T-helper 2 cell treated with Interferon-gamma antibody and Interleukin-4, amounts not matched to agents 100 ng/mL and 5 ng/mL, for 36 hours (primary cell): ENCODE results near the gene SH3PXD2A. TPM values are rescaled to one million over a fixed set of nuclear protein-coding genes. Genes with fewer than 3 reads are reported as not detected.
"Not testable (repeated sequence)": the region's sequence is repeated elsewhere in the genome, so short reads cannot be mapped to it uniquely, and the experiment has no call there.

Experiments
- intact Hi-C: fragments of 100-400 bp; cut with micrococcal nuclease; formaldehyde crosslinking; loops from one replicate; pipeline ENCODE4 v1.15.1; 2023
- total RNA-seq: library from RNA; stranded (reverse); gene quantifications from 2 replicates; pipeline ENCODE4 v1.2.3, GENCODE V29; 2022

Gene SH3PXD2A
- total RNA-seq, 1 donor from 2014 or later: 11.1 TPM

DNA sequence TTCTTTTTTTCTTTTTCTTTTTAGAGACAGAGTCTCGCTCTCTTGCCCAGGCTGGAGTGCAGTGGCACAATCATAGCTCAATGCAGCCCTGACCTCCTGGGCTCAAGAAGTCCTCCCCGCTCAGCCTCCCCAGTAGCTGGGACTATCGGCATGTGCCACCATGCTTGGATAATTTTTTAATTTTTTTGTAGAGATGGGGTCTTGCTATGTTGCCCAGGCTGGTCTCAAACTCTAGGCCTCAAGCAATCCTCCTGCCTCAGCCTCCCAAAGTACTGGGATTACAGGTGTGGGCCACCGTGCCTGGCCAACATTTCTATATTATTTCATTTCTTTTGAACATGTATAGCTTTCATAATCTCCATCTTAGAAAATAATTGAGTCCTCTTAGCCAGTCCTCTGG lies 42.1 kb downstream of the SH3PXD2A start:
- intact Hi-C loops: not testable (repeated sequence)

DNA sequence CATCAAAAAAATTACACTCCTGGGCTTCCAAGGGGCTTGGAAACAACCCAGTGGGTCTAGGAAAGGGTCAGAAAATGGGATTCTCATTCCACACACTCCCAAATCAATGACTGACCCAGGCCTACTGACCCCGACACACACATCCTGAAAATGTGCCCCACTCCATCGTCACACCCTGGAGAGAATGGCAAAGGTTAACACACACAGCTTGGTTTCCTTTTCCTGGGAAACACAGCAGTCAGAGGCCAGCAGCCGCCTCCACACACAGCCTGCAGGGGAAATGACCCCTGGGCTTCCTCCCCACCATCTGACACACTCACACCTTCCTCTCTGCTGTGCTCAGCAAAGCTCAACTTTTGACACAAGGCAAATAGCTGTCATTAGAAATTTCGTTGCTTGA lies 42.9 kb downstream of the SH3PXD2A start:
- intact Hi-C loops: no loop called here

GRCh38 chr10:103812004-103812403 lies 43.4 kb downstream of the SH3PXD2A start:
- intact Hi-C loops: no loop called here

DNA sequence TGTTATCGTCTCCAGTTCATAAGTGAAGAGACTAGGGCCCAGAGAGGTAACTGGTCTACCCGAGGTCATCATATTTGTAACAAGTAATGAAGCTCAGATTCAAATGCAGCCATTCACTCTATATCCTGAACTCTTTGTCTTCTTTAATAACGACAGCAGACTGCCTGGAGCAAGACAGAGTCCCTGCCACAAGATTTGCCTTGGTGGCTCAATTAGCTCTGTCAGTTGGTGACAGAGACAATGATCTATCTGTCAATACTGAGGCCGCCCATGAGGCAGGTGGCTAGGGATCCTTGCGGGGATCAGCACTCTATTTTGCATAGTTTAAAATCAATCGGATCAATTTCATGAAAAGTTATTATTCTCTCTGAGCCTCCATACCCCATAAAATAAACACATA lies 43.9 kb downstream of the SH3PXD2A start:
- intact Hi-C loops: no loop called here

DNA sequence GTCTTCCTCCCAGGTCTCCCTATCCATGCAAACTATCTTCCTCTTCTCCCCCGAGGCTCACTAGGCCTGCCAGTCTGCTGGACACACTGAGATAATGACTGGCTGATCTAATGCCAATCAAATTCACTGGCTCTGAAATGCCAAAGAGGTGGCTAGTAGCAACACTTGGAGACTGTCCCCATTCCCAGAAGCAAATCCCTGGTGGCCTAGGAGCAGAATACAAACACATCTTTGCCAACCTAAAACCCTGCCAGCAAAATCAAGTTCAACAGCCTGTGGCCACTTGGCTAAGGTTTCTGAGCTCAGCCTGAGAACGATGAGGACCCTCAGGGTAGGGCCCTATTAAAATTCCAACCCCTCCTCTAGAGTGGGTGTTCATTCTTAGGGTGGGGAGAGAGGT lies 46.6 kb downstream of the SH3PXD2A start:
- intact Hi-C loops: no loop called here

DNA sequence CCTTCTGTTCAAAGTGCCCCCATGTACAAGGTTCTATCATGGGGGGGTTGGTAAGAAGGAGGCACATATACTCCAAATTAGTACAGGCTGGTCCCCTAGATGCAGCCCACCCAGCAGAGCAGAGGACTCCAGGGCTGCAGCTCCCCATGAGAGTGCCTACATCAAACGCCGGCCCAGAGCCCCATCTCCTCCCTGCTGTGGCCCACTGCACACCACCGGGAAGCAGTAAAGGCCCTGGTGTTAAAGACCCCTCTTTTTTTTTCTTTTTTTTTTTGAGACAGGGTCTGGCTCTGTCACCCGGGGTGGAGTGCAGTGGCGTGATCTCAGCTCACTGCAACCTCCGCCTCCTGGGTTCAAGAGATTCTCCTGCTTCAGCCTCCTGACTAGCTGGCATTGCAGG lies 47.4 kb downstream of the SH3PXD2A start:
- intact Hi-C loops: no loop called here

- intact Hi-C loops: no loop called here
Observed at GRCh38 chr10:103806395-103807187, 48.8 kb downstream of the SH3PXD2A start.

GRCh38 chr10:103805781-103806180 lies 49.6 kb downstream of the SH3PXD2A start:
- intact Hi-C loops: no loop called here

DNA sequence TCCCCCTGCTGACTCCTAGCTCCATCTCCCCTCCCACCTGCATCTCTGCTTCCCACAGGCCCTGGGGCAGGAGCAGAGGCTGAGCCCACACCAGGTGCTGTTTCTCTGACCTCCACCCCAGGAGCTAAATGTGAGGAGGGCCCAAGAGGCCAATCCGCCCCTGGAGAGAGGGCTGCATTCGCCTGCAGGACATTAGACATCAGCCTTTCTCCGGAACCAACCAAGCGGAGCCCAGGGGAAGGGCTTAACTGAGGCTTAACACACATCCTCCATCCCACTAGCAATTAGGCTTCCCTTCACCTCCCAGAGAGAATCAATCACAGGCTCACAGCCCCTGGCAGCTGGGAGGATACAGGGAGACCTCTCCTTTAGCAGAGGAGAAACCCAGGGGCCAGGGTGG lies 50.5 kb downstream of the SH3PXD2A start:
- intact Hi-C loops: loop anchor here (5.0 kb wide), 3 partner anchors 48 to 93 kb away; partner anchors contain the start of gene SH3PXD2A

- intact Hi-C loops: loop anchor here (5.0 kb wide), 3 partner anchors 47 to 92 kb away; partner anchors contain the start of gene SH3PXD2A
Observed at GRCh38 chr10:103803941-103804340, 51.4 kb downstream of the SH3PXD2A start.

GRCh38 chr10:103802637-103803353 lies 52.6 kb downstream of the SH3PXD2A start:
- intact Hi-C loops: loop anchor here (5.0 kb wide), 3 partner anchors 45 to 90 kb away; partner anchors contain the start of gene SH3PXD2A

DNA sequence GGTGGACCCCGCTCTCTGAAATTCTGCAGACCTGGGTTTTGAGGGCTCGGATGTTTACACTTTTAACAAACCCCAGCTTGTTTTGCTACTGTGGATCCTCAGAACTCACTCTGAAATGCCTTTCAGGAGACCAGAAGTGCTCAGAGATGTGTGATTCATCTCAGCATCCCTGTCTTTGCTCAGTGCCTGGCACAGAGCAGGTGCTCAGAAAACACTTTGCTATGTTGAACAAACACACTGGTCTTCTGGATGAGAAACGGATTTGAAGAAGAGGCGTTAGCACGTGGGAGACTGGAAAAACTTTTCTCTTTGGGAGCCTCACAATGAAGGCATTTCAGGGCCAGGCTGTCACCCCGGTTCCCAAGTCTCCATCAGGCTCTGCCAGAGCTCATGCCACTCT lies 53.3 kb downstream of the SH3PXD2A start:
- intact Hi-C loops: loop anchor here (5.0 kb wide), 3 partner anchors 45 to 90 kb away; partner anchors contain the start of gene SH3PXD2A

GRCh38 chr10:103800789-103801540 lies 54.4 kb downstream of the SH3PXD2A start:
- intact Hi-C loops: loop anchor here (2.0 to 5.0 kb wide), 4 partner anchors 28 to 89 kb away; partner anchors contain the start of gene SH3PXD2A

GRCh38 chr10:103800089-103800488 lies 55.3 kb downstream of the SH3PXD2A start:
- intact Hi-C loops: loop anchor here (2.0 to 5.0 kb wide), 4 partner anchors 27 to 88 kb away; partner anchors contain the start of gene SH3PXD2A

DNA sequence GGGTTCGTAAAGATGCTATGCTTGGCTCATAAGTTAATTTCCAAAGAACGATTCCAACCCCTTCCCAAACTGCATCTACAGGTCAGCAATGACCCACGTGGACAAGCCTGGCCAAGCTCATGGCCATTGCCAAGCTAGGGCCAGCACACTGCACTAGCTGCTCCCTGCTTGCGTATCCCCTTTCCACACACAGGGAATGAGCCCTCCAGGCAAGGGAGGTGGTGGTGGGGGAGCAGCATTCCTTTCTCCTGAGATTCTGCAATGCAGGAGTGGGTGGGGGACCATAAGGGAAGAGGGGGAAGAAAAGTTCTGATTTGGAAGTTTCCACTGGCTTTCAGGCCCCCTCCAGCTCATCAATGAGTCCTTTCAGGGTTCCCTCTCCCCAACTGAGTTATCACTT lies 56.0 kb downstream of the SH3PXD2A start:
- intact Hi-C loops: no loop called here

DNA sequence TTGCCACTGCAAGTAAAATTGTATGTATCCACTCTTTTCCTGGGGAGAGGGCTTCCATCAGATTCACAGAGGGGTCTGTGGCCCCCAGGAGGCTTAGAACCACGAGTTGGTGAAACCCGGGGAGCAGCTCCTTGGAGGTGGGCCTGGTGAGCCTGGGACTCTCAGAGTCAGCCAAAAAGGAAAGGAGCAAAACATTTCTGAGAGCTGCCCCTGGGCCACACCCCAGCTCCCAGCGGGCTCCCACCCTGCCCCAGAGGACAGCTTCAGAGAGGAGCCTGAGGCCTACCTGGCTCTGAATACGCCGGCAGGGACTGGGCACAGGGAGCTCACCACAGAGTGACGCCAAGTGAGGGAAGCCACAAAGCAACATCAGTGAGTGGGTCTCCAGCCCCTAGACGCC lies 56.9 kb downstream of the SH3PXD2A start:
- intact Hi-C loops: no loop called here

- intact Hi-C loops: no loop called here
Observed at GRCh38 chr10:103797857-103798256, 57.5 kb downstream of the SH3PXD2A start.

DNA sequence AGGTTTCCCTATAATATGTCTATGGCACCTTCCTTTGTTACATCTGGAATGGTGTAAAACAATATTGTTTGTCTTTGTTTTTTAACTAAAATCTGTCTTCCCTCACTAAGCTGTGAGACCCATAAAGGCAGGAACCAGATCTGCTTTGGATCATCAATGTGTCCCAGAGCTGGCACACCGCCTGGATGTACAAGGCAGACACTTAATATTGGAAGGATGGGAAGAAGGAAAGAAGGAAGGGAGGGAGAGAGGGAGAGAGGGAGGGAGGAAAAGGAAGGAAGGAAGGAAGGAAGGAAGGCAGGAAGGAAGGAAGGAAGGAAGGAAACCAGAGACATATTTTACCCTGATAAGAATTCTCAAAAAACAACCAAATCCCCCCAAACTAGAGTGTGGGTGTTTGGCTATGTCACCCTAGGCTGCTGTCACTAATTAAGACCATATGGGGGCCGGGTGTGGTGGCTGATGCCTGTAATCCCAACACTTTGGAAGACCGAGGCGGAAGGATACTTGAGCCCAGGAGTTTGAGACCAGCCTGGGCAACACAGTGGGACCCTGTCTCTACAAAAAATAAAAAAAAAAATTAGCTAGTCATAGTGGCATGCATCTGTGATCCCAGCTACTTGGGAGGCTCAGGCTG lies 59.6 kb downstream of the SH3PXD2A start:
- intact Hi-C loops: no loop called here

DNA sequence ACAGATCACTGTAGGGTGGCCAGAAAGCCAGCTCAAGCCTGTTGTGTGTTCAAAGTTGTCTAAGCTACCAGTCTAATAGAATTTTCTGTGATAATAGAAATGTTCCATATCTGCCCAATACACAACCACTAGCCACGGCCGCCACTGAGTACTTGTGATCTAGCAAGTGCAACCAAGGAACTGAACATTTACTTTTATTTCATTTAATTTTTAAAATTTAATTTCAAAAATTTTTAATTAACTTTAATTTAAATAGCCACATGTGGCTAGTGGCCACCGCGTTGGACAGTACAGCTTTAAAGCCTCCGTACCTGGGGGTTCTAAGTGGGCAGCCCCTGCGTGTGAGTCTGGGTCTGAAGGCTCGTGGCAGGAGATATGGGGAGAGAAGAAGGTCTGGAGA lies 60.4 kb downstream of the SH3PXD2A start:
- intact Hi-C loops: no loop called here

GRCh38 chr10:103793920-103794883 lies 61.2 kb downstream of the SH3PXD2A start:
- intact Hi-C loops: no loop called here
